Lung (tissue), 12 donors: Measurements from ENCODE around the gene SDK2. TPM values are rescaled to one million over a fixed set of nuclear protein-coding genes. Genes with fewer than 3 reads are reported as not detected.
A peak's percentile ranks its signal among the peaks of the same experiment; 100 is the strongest.

Source experiments
- ATAC-seq: fragments of 200-7000 bp; cut with Tn5 transposase; one replicate; pipeline ENCODE4 v1.9.1; 2020; ENCODE audit warnings: moderate number of reproducible peaks; ENCODE audit not compliant: insufficient read depth, low FRiP score
- DNase-seq, 3 donors: peaks; one replicate each; pipeline ENCODE4 v3.0.0-alpha.2; 2013 to 2017
- H3K27ac ChIP-seq, 2 donors: one replicate each; pipeline ENCODE4 v1.5.1; 2013; ENCODE audit warnings: mild to moderate bottlenecking in 2 of 2, moderate library complexity in 2 of 2, control low read depth in 1 of 2, inconsistent platforms in 1 of 2, low read depth in 1 of 2, low read length in 1 of 2
- H3K27me3 ChIP-seq, 3 donors: one replicate each; pipeline ENCODE4 v1.5.1; 2013; ENCODE audit warnings: low read length in 2 of 3; ENCODE audit not compliant: control insufficient read depth in 3 of 3, insufficient read depth in 3 of 3
- H3K36me3 ChIP-seq, 4 donors: one replicate each; pipeline ENCODE4 v1.5.1; 2013; ENCODE audit warnings: low read length in 4 of 4, mild to moderate bottlenecking in 1 of 4, moderate library complexity in 1 of 4; ENCODE audit not compliant: control insufficient read depth in 4 of 4, insufficient read depth in 4 of 4
- H3K4me1 ChIP-seq, 5 donors: one replicate each; pipeline ENCODE4 v1.5.1; 2013; ENCODE audit warnings: low read length in 5 of 5, mild to moderate bottlenecking in 2 of 5, moderate library complexity in 1 of 5; ENCODE audit not compliant: control insufficient read depth in 5 of 5, insufficient read depth in 5 of 5
- H3K4me3 ChIP-seq: one replicate; pipeline ENCODE4 v1.5.1; 2013; ENCODE audit warnings: mild to moderate bottlenecking, control low read depth, moderate library complexity
- H3K9ac ChIP-seq, 2 donors: one replicate each; pipeline ENCODE4 v1.5.1; 2013; ENCODE audit warnings: low read length in 2 of 2, control low read depth in 1 of 2; ENCODE audit not compliant: insufficient read depth in 1 of 2
- H3K9me3 ChIP-seq, 4 donors: one replicate each; pipeline ENCODE4 v1.5.1; 2013; ENCODE audit warnings: low read length in 3 of 4, mild to moderate bottlenecking in 1 of 4, moderate library complexity in 1 of 4; ENCODE audit not compliant: control insufficient read depth in 4 of 4, insufficient read depth in 3 of 4
- WGBS, 2 donors: extraction: QIAGEN DNeasy Blood & Tissue Kit; methylation state at CpG; one replicate each; pipeline ENCODE4 v1.1.7; 2013; 5-methylcytosine and 5-hydroxymethylcytosine counted together
- polyA plus RNA-seq, 2 donors: library from polyadenylated mRNA; stranded (reverse); fragments of 200-250 nt; gene quantifications; one replicate each; pipeline ENCODE4 v1.2.1, GENCODE V29; 2013
- total RNA-seq, 2 donors: library from RNA; depleted of rRNA in 1 of 2; stranded (reverse); fragments of >200 nt in 1 of 2; gene quantifications; one replicate each; pipeline ENCODE4 v1.2.1, GENCODE V29; 2014 to 2021
- TF ChIP-seq, protein P1 (sequence below): IDR thresholded peaks from 2 replicates; pipeline ENCODE4 v1.5.1; 2012; ENCODE audit warnings: mild to moderate bottlenecking; ENCODE audit errors: control extremely low read depth, extremely low read depth
- donor health status: control.
- donor health status: control.
- donor health status: Bipolar disorder and iron deficiency.
- donor health status: healthy.
- donor health status: DM: yes; HTN: yes; CAD: no.

SDK2 gene
- total and polyA plus RNA-seq, 4 donors, result 0.91 to 41.7 (median 4.3) TPM

DNA sequence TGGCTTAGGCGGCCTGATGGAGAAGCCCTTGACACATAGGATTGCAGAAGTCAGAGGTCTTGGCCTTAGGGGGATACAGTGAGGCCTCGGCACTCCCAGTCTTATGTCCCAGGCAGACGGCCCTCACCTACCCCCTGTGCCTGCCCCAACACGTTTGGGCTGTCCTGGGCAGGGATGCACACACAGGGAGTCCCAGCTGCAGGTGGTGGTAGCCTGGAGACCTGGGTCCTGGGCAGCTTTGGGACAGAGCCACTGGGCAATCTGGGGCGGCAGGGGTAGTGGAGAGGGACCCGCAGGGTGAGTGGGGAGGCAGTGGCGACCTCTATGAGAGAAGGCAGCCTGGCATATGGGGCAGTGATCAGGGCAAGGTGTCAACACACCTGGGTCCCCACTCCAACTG lies 48.3 kb downstream of the SDK2 start:
- Histone ChIP-seq H3K27me3 (no peaks in the 10 kb centered on the region), H3K9ac (no peak overlapping the region), H3K27ac (no peak overlapping the region), H3K9me3 (no peaks in the 10 kb centered on the region), H3K4me1 (peaks cover 0 to 29% (median 10%) of the 10 kb centered on the region in 5 donors), H3K36me3 (no peaks in the 10 kb centered on the region), H3K4me3 (no peak overlapping the region)
- no peak for ATAC-seq
- TF ChIP-seq, protein P1, sequence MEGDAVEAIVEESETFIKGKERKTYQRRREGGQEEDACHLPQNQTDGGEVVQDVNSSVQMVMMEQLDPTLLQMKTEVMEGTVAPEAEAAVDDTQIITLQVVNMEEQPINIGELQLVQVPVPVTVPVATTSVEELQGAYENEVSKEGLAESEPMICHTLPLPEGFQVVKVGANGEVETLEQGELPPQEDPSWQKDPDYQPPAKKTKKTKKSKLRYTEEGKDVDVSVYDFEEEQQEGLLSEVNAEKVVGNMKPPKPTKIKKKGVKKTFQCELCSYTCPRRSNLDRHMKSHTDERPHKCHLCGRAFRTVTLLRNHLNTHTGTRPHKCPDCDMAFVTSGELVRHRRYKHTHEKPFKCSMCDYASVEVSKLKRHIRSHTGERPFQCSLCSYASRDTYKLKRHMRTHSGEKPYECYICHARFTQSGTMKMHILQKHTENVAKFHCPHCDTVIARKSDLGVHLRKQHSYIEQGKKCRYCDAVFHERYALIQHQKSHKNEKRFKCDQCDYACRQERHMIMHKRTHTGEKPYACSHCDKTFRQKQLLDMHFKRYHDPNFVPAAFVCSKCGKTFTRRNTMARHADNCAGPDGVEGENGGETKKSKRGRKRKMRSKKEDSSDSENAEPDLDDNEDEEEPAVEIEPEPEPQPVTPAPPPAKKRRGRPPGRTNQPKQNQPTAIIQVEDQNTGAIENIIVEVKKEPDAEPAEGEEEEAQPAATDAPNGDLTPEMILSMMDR, result no peak
- WGBS, 2 donors, result 82 to 85% methylated on average over 7 of the region's 7 CpGs
- no peak for DNase-seq

DNA sequence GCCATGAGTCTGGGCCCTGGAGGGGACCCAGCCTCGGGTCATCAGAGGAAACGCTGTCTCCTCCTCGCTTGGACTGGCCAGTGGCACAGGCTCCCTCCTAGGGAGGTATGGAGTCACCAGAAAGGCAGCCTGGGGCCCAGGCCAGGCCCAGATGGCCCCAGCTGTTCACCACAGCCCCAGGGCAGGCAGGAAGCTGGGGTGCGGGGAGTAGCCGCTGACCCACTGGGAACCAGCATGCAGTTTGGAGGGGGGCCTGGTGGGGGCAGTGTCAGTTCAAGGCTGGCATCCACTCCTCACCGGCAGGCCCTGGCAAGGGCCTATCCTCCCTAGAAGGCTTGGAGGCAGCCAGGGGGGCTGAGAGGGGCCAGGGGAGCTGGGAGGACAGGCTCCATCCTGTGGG lies 48.8 kb downstream of the SDK2 start:
- no peak overlapping the region for H3K4me3 ChIP-seq
- TF ChIP-seq, protein P1, result no peak
- no peaks in the 10 kb centered on the region for H3K9me3 ChIP-seq
- no peak for ATAC-seq
- H3K9ac ChIP-seq, result no peak overlapping the region
- no peaks in the 10 kb centered on the region for H3K27me3 ChIP-seq
- 56 to 63% methylated on average over 6 of the region's 6 CpGs for WGBS, 2 donors
- no peaks in the 10 kb centered on the region for H3K36me3 ChIP-seq
- H3K27ac ChIP-seq, result no peak overlapping the region
- peak; percentile 87 to 90 (median 89) for DNase-seq
- peaks cover 0 to 25% (median 10%) of the 10 kb centered on the region in 5 donors for H3K4me1 ChIP-seq

DNA sequence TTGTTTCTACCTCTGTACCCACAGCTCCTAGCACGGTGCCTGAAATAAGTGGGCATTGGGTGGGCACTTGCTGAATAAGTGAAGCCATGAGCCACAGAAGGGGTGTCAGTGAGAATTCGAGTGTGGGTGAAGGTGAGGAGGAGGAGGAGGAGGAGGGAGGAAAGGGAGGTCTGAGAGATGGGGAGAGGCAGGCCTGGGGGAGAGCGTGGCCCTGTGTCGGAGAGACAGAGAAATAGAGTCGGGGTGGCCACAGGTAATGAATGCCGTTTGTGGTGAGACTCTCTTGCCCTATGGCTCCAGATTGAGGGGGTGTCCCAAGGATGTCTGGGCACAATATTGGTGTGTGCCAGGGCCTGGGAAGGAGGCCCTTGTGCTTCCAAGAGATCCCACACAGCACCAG lies 49.2 kb downstream of the SDK2 start:
- TF ChIP-seq, protein P1, result no peak
- no peak overlapping the region for H3K9ac ChIP-seq
- no peak overlapping the region for H3K4me3 ChIP-seq
- H3K27me3 ChIP-seq, result no peaks in the 10 kb centered on the region
- H3K4me1 ChIP-seq, result peaks cover 0 to 20% (median 9%) of the 10 kb centered on the region in 5 donors
- no peak overlapping the region for H3K27ac ChIP-seq
- DNase-seq (no peak), ATAC-seq (no peak)
- no peaks in the 10 kb centered on the region for H3K36me3 ChIP-seq
- 88 to 93% methylated on average over 6 of the region's 6 CpGs for WGBS, 2 donors
- H3K9me3 ChIP-seq, result no peaks in the 10 kb centered on the region

DNA sequence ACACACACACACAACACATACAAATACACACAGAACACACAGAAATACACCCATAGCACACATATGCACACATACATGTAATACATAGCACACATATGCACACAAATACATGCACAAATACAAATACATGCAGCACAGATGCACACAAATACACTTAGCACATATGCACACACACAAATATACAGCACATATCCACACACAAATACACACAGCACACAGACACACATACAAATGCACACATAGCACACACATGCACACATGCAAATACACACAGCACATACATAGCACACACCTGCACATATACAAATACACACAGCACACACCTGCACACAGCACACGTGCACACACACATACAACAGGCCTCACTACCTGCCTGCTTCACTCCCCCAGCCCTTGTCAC lies 49.6 kb downstream of the SDK2 start:
- no peak overlapping the region for H3K27ac ChIP-seq
- H3K9ac ChIP-seq, result no peak overlapping the region
- no peaks in the 10 kb centered on the region for H3K36me3 ChIP-seq
- no peaks in the 10 kb centered on the region for H3K27me3 ChIP-seq
- 93 to 96% methylated on average over 1 of the region's 1 CpG for WGBS, 2 donors
- H3K4me1 ChIP-seq, result peaks cover 0 to 16% (median 9%) of the 10 kb centered on the region in 5 donors
- H3K4me3 ChIP-seq, result no peak overlapping the region
- DNase-seq (no peak), ATAC-seq (no peak)
- TF ChIP-seq, protein P1, result no peak
- H3K9me3 ChIP-seq, result no peaks in the 10 kb centered on the region
